H9 (cell line): ENCODE results near the gene SLCO4A1. TPM values are rescaled to one million over a fixed set of nuclear protein-coding genes. Genes with fewer than 3 reads are reported as not detected.

Experiments used
- DNase-seq: peaks from one replicate; pipeline ENCODE4 v3.0.0-alpha.2; 2017
- H2AFZ ChIP-seq: one replicate; pipeline ENCODE4 v1.6.1; 2013; ENCODE audit warnings: mild to moderate bottlenecking, low read length, control low read depth, moderate library complexity
- H2AK5ac ChIP-seq: 2 replicates; pipeline ENCODE4 v1.6.1; 2013; ENCODE audit warnings: low read length, control low read depth, mixed read lengths; ENCODE audit not compliant: insufficient read length
- H2BK120ac ChIP-seq: one replicate; pipeline ENCODE4 v1.6.1; 2013; ENCODE audit warnings: low read depth, mild to moderate bottlenecking, low read length, control low read depth, inconsistent platforms; ENCODE audit not compliant: poor library complexity, severe bottlenecking
- H2BK12ac ChIP-seq: 2 replicates; pipeline ENCODE4 v1.6.1; 2013; ENCODE audit warnings: low read length, control low read depth, mixed read lengths, low read depth; ENCODE audit not compliant: insufficient read length
- H2BK15ac ChIP-seq: 2 replicates; pipeline ENCODE4 v1.6.1; 2013; ENCODE audit warnings: low read depth, low read length, control low read depth
- H2BK20ac ChIP-seq: one replicate; pipeline ENCODE4 v1.6.1; 2013; ENCODE audit warnings: low read depth, mild to moderate bottlenecking, low read length, control low read depth, inconsistent platforms; ENCODE audit not compliant: poor library complexity, severe bottlenecking
- H2BK5ac ChIP-seq: 2 replicates; pipeline ENCODE4 v1.6.1; 2013; ENCODE audit warnings: low read length, control low read depth, mixed read lengths; ENCODE audit not compliant: insufficient read length
- H3K14ac ChIP-seq: 2 replicates; pipeline ENCODE4 v1.6.1; 2013; ENCODE audit warnings: low read length, control low read depth; ENCODE audit not compliant: insufficient read depth
- H3K18ac ChIP-seq: 2 replicates; pipeline ENCODE4 v1.6.1; 2013; ENCODE audit warnings: low read depth, mild to moderate bottlenecking, mixed read lengths, low read length, control low read depth; ENCODE audit not compliant: insufficient read length
- H3K23ac ChIP-seq: 2 replicates; pipeline ENCODE4 v1.6.1; 2013; ENCODE audit warnings: low read length, control low read depth, mixed read lengths, low read depth; ENCODE audit not compliant: insufficient read length
- H3K23me2 ChIP-seq: 2 replicates; pipeline ENCODE4 v1.6.1; 2013; ENCODE audit warnings: low read depth, mild to moderate bottlenecking, mixed read lengths, low read length, control low read depth; ENCODE audit not compliant: insufficient read length, poor library complexity, severe bottlenecking
- H3K27ac ChIP-seq: 2 replicates; pipeline ENCODE4 v1.5.1; 2013; ENCODE audit warnings: low read length, control low read depth, mixed read lengths, low read depth; ENCODE audit not compliant: insufficient read length
- H3K27me3 ChIP-seq: 2 replicates; pipeline ENCODE4 v1.6.1; 2013; ENCODE audit warnings: low read length, control low read depth, inconsistent platforms; ENCODE audit not compliant: insufficient read depth
- H3K4ac ChIP-seq: 2 replicates; pipeline ENCODE4 v1.6.1; 2013; ENCODE audit warnings: low read depth, mild to moderate bottlenecking, control low read depth, inconsistent platforms, low read length, moderate library complexity
- H3K4me1 ChIP-seq: 2 replicates; pipeline ENCODE4 v1.6.1; 2013; ENCODE audit warnings: low read length, control low read depth, inconsistent platforms; ENCODE audit not compliant: insufficient read depth
- H3K4me2 ChIP-seq: 2 replicates; pipeline ENCODE4 v1.6.1; 2013; ENCODE audit warnings: low read length, control low read depth, mixed read lengths; ENCODE audit not compliant: insufficient read length, insufficient read depth
- H3K56ac ChIP-seq: 2 replicates; pipeline ENCODE4 v1.6.1; 2013; ENCODE audit warnings: low read depth, mild to moderate bottlenecking, mixed read lengths, low read length, control low read depth; ENCODE audit not compliant: insufficient read length
- H3K79me1 ChIP-seq: 2 replicates; pipeline ENCODE4 v1.6.1; 2013; ENCODE audit warnings: low read depth, mild to moderate bottlenecking, moderate library complexity, low read length, control low read depth, inconsistent platforms; ENCODE audit not compliant: insufficient read depth, poor library complexity, severe bottlenecking
- H3K79me2 ChIP-seq: 2 replicates; pipeline ENCODE4 v1.6.1; 2013; ENCODE audit warnings: low read length, control low read depth, inconsistent platforms; ENCODE audit not compliant: insufficient read depth
- H3K9ac ChIP-seq: 2 replicates; pipeline ENCODE4 v1.6.1; 2013; ENCODE audit warnings: low read length, control low read depth, mixed read lengths; ENCODE audit not compliant: insufficient read length; ENCODE audit errors: extremely low read depth
- H3K9me3 ChIP-seq: one replicate; pipeline ENCODE4 v1.6.1; 2013; ENCODE audit warnings: low read depth, low read length, inconsistent platforms; ENCODE audit not compliant: control insufficient read depth
- H3T11ph ChIP-seq: one replicate; pipeline ENCODE4 v1.6.1; 2013; ENCODE audit warnings: mild to moderate bottlenecking, low read length, control low read depth, inconsistent platforms
- H4K20me1 ChIP-seq: one replicate; pipeline ENCODE4 v1.6.1; 2013; ENCODE audit not compliant: control insufficient read depth, insufficient read length, insufficient read depth
- H4K5ac ChIP-seq: 2 replicates; pipeline ENCODE4 v1.6.1; 2013; ENCODE audit warnings: low read depth, mild to moderate bottlenecking, mixed read lengths, low read length, control low read depth; ENCODE audit not compliant: insufficient read length
- H4K8ac ChIP-seq: replicated peaks from 2 replicates; pipeline ENCODE4 v1.6.1; 2013; ENCODE audit warnings: low read length, control low read depth, mixed read lengths, low read depth; ENCODE audit not compliant: insufficient read length
- H4K91ac ChIP-seq: 2 replicates; pipeline ENCODE4 v1.6.1; 2013; ENCODE audit warnings: low read depth, mild to moderate bottlenecking, moderate library complexity, mixed read lengths, low read length, control low read depth; ENCODE audit not compliant: insufficient read length
- H3K27ac Mint-ChIP-seq, 3 experiments: 2 replicates in 2 of 3; 3 replicates in 1 of 3; pipeline ENCODE4 v1.8.0; 2020 to 2021; ENCODE audit warnings: mixed read lengths in 3 of 3, mild to moderate bottlenecking in 1 of 3, moderate library complexity in 1 of 3
- H3K27me3 Mint-ChIP-seq: 2 replicates; pipeline ENCODE4 v1.8.0; 2021; ENCODE audit warnings: low read depth, mild to moderate bottlenecking, moderate library complexity, mixed read lengths
- H3K36me3 Mint-ChIP-seq, 3 experiments: 2 replicates in 2 of 3; 3 replicates in 1 of 3; pipeline ENCODE4 v1.8.0; 2020 to 2021; ENCODE audit warnings: low read depth in 3 of 3, mixed read lengths in 3 of 3; ENCODE audit not compliant: insufficient read depth in 1 of 3
- H3K4me1 Mint-ChIP-seq, 2 experiments: 2 replicates each; pipeline ENCODE4 v1.8.0; 2020; ENCODE audit warnings: mixed read lengths in 2 of 2
- H3K4me3 Mint-ChIP-seq, 2 experiments: 2 replicates in 1 of 2; 3 replicates in 1 of 2; pipeline ENCODE4 v1.8.0; 2020 to 2021; ENCODE audit warnings: mild to moderate bottlenecking in 2 of 2, mixed read lengths in 2 of 2, moderate library complexity in 1 of 2
- H3K9me3 Mint-ChIP-seq, 2 experiments: 2 replicates in 1 of 2; 3 replicates in 1 of 2; pipeline ENCODE4 v1.8.0; 2020; ENCODE audit warnings: mild to moderate bottlenecking in 2 of 2, mixed read lengths in 2 of 2, moderate library complexity in 1 of 2
- CTCF ChIP-seq: fragments of 200-600 bp; sonication (generic); conservative IDR thresholded peaks from 3 replicates; pipeline ENCODE4 v1.8.0; 2021; ENCODE audit warnings: antibody characterized with exemption, mild to moderate bottlenecking
- WGBS: extraction: QIAGEN DNeasy Blood & Tissue Kit; methylation state at CpG from one replicate; pipeline ENCODE4 v1.1.7; 2013; ENCODE audit warnings: missing lambda C conversion rate, low lambda C conversion rate, mixed read lengths; ENCODE audit not compliant: insufficient read length; ENCODE audit errors: extremely low coverage; 5-methylcytosine and 5-hydroxymethylcytosine counted together
- total RNA-seq: library from RNA; stranded (reverse); gene quantifications from 2 replicates; pipeline ENCODE4 v1.2.1, GENCODE V29; 2021

Gene SLCO4A1
- total RNA-seq, 1 experiment from 2014 or later = 9.4 TPM

GRCh38 chr20:62627901-62628612 lies 14.2 kb upstream of the SLCO4A1 start:
- no CpG with 5 or more reads among the region's 10 CpGs for WGBS
- peaks cover 12% of the 10 kb centered on the region for H3K27me3 Mint-ChIP-seq
- Histone ChIP-seq H3K4me2 (no peak overlapping the region), H4K5ac (no peak overlapping the region), H2BK5ac (no peak overlapping the region), H3K4me1 (peaks cover 2% of the 10 kb centered on the region; the same call in 1 of the 2 replicates), H3K9me3 (no peaks in the 10 kb centered on the region), H2BK120ac (no peak overlapping the region), H3K23ac (no peak overlapping the region), H3K79me2 (no peaks in the 10 kb centered on the region), H3K14ac (no peak overlapping the region), H3K27ac (no peak overlapping the region), H4K8ac (no peak overlapping the region), H2AFZ (no peak overlapping the region), H2BK15ac (no peak overlapping the region), H4K20me1 (no peaks in the 10 kb centered on the region), H2AK5ac (no peak overlapping the region), H3K9ac (no peak overlapping the region), H2BK20ac (no peak overlapping the region), H4K91ac (no peak overlapping the region), H3K27me3 (no peaks in the 10 kb centered on the region), H3K23me2 (no peaks in the 10 kb centered on the region), H3K4ac (no peak overlapping the region), H3K18ac (no peak overlapping the region), H2BK12ac (no peak overlapping the region), H3K79me1 (no peaks in the 10 kb centered on the region), H3T11ph (no peak overlapping the region), H3K56ac (no peak overlapping the region)
- peaks cover 17 to 21% of the 10 kb centered on the region in 2 experiments for H3K4me1 Mint-ChIP-seq
- no peak for DNase-seq
- H3K27ac Mint-ChIP-seq = peak overlapping the region in 2 of 3 experiments; percentile 53 to 88; a peak in 3 of 7 replicates
- no peak overlapping the region for H3K4me3 Mint-ChIP-seq
- H3K9me3 Mint-ChIP-seq = no peaks in the 10 kb centered on the region
- no peak for TF ChIP-seq CTCF
- H3K36me3 Mint-ChIP-seq = no peaks in the 10 kb centered on the region
